Measurements from ENCODE around the gene ISLR2.

Gene ISLR2

GRCh38 chr15:74167891-74168331, 37.5 kb downstream of the ISLR2 start:
- no peaks in the 10 kb centered on the region for H3K9me3 ChIP-seq (replicated peaks; ENCODE audit: insufficient read depth, low read length)
- no peak overlapping the region for H2AFZ ChIP-seq (ENCODE audit: low read length)
- H3K27ac ChIP-seq (ENCODE audit: low read length) = no peak overlapping the region
- H3K9ac ChIP-seq (ENCODE audit: low read length) = no peak overlapping the region
- TF ChIP-seq, protein P1, sequence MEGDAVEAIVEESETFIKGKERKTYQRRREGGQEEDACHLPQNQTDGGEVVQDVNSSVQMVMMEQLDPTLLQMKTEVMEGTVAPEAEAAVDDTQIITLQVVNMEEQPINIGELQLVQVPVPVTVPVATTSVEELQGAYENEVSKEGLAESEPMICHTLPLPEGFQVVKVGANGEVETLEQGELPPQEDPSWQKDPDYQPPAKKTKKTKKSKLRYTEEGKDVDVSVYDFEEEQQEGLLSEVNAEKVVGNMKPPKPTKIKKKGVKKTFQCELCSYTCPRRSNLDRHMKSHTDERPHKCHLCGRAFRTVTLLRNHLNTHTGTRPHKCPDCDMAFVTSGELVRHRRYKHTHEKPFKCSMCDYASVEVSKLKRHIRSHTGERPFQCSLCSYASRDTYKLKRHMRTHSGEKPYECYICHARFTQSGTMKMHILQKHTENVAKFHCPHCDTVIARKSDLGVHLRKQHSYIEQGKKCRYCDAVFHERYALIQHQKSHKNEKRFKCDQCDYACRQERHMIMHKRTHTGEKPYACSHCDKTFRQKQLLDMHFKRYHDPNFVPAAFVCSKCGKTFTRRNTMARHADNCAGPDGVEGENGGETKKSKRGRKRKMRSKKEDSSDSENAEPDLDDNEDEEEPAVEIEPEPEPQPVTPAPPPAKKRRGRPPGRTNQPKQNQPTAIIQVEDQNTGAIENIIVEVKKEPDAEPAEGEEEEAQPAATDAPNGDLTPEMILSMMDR (IDR thresholded peaks at IDR 0.05; ENCODE audit: low read length) = no peak
- TF ChIP-seq EZH2 (optimal IDR thresholded peaks at IDR 0.05; ENCODE audit: low read depth, low read length) = no peak
- TF ChIP-seq EZH2phosphoT487 (IDR thresholded peaks at IDR 0.05; ENCODE audit: low read length) = no peak
- H3F3A ChIP-seq (ENCODE audit: insufficient read depth, low read length) = no peaks in the 10 kb centered on the region
- H3K79me2 ChIP-seq (ENCODE audit: low read length) = no peaks in the 10 kb centered on the region
- H3K36me3 ChIP-seq (replicated peaks; ENCODE audit: insufficient read depth, low read length) = no peaks in the 10 kb centered on the region
- no peaks in the 10 kb centered on the region for H3K9me2 ChIP-seq (replicated peaks; ENCODE audit: insufficient read depth, low read length)
- no peak overlapping the region for H3K4me3 ChIP-seq (ENCODE audit: low read length)
- no peaks in the 10 kb centered on the region for H4K20me1 ChIP-seq (ENCODE audit: insufficient read depth, low read length)
- DNase-seq = no peak
- no peaks in the 10 kb centered on the region for H3K4me1 ChIP-seq (ENCODE audit: low read length)
- no peak overlapping the region for H3K4me2 ChIP-seq (ENCODE audit: low read depth, low read length)
- H3K27me3 ChIP-seq (replicated peaks; ENCODE audit: insufficient read depth, low read length) = peaks cover 45% of the 10 kb centered on the region

GRCh38 chr15:74168711-74169126, 38.3 kb downstream of the ISLR2 start:
- no peak for DNase-seq
- Histone ChIP-seq H3K9me3 (replicated peaks; ENCODE audit: insufficient read depth, low read length) (no peaks in the 10 kb centered on the region), H3K79me2 (ENCODE audit: low read length) (no peaks in the 10 kb centered on the region), H2AFZ (ENCODE audit: low read length) (no peak overlapping the region), H3K9ac (ENCODE audit: low read length) (no peak overlapping the region), H3K27me3 (replicated peaks; ENCODE audit: insufficient read depth, low read length) (peaks cover 49% of the 10 kb centered on the region), H3K27ac (ENCODE audit: low read length) (no peak overlapping the region), H4K20me1 (ENCODE audit: insufficient read depth, low read length) (no peaks in the 10 kb centered on the region), H3K9me2 (replicated peaks; ENCODE audit: insufficient read depth, low read length) (no peaks in the 10 kb centered on the region), H3K4me2 (ENCODE audit: low read depth, low read length) (no peak overlapping the region), H3K4me1 (ENCODE audit: low read length) (no peaks in the 10 kb centered on the region), H3K36me3 (replicated peaks; ENCODE audit: insufficient read depth, low read length) (no peaks in the 10 kb centered on the region), H3F3A (ENCODE audit: insufficient read depth, low read length) (no peaks in the 10 kb centered on the region), H3K4me3 (ENCODE audit: low read length) (no peak overlapping the region)
- no peak for TF ChIP-seq EZH2 (optimal IDR thresholded peaks at IDR 0.05; ENCODE audit: low read depth, low read length)
- no peak for TF ChIP-seq EZH2phosphoT487 (IDR thresholded peaks at IDR 0.05; ENCODE audit: low read length)
- TF ChIP-seq, protein P1 (IDR thresholded peaks at IDR 0.05; ENCODE audit: low read length) = no peak

DNA sequence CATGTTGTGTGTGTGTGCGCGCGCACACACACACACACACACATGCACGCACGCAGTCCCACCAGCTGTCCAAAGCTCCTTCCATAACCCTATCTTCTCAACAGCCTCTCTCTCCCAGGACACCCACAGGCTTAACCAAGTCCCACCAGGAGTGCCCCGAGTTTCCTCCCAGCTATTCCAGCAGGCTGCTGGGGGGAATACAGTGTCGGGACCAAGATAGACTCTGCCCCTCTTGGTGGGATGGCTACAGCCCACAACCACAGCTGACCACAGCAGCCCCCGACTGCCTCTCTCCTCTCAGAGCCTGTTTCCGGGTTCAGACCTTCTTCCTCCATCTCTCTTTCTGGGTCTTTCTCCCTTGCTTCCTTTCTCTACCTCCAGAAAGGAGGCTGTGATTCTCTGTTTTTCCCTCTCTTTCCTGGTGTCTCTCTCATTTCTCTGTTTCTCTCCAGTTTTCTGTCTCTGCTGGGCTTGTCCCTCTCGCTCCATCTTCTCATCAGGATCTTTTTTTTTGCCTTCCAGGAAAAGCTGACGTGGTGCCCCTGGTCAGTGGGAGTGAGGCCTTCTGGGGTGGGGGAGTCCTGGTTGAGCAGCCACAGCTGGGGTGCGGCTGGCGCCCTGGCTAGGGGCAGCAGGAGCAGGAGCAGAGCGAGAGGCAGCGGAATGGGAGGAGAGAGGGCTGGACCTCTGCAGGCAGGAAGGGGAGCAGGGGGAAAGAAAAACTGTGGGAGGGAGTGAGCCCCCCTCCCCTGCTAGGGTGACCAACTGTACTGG, 39.9 kb downstream of the ISLR2 start:
- no peaks in the 10 kb centered on the region for H3K4me1 ChIP-seq (ENCODE audit: low read length)
- H3K4me3 ChIP-seq (ENCODE audit: low read length) = no peak overlapping the region
- H3K36me3 ChIP-seq (replicated peaks; ENCODE audit: insufficient read depth, low read length) = no peaks in the 10 kb centered on the region
- no peak overlapping the region for H3K4me2 ChIP-seq (ENCODE audit: low read depth, low read length)
- H3K27me3 ChIP-seq (replicated peaks; ENCODE audit: insufficient read depth, low read length) = peaks cover 57% of the 10 kb centered on the region
- H2AFZ ChIP-seq (ENCODE audit: low read length) = no peak overlapping the region
- no peaks in the 10 kb centered on the region for H3K9me3 ChIP-seq (replicated peaks; ENCODE audit: insufficient read depth, low read length)
- no peak for DNase-seq
- H3K27ac ChIP-seq (ENCODE audit: low read length) = no peak overlapping the region
- no peaks in the 10 kb centered on the region for H3K79me2 ChIP-seq (ENCODE audit: low read length)
- no peak for TF ChIP-seq EZH2phosphoT487 (IDR thresholded peaks at IDR 0.05; ENCODE audit: low read length)
- no peak for TF ChIP-seq EZH2 (optimal IDR thresholded peaks at IDR 0.05; ENCODE audit: low read depth, low read length)
- TF ChIP-seq, protein P1 (IDR thresholded peaks at IDR 0.05; ENCODE audit: low read length) = no peak
- H3K9me2 ChIP-seq (replicated peaks; ENCODE audit: insufficient read depth, low read length) = no peaks in the 10 kb centered on the region
- no peaks in the 10 kb centered on the region for H3F3A ChIP-seq (ENCODE audit: insufficient read depth, low read length)
- H4K20me1 ChIP-seq (ENCODE audit: insufficient read depth, low read length) = no peaks in the 10 kb centered on the region
- H3K9ac ChIP-seq (ENCODE audit: low read length) = no peak overlapping the region

Data from MM.1S (cell line).